ENCODE results near the gene PDIA4.

GRCh38 chr7:149071182-149071635 lies 42.9 kb upstream of the PDIA4 start:
- TF ChIP-seq CTCF (IDR thresholded peaks at IDR 0.05) (no peak), POLR2A (IDR thresholded peaks at IDR 0.05) (no peak)

Data from uterus (tissue), 2 donors.